Embryonic facial prominence (tissue), 1 donor: ENCODE results near the gene FNDC3B.

Experiments
- DNase-seq: peaks from one replicate; pipeline ENCODE4 v3.0.0-alpha.2; 2016; ENCODE audit errors: extremely low spot score

The FNDC3B gene

DNA sequence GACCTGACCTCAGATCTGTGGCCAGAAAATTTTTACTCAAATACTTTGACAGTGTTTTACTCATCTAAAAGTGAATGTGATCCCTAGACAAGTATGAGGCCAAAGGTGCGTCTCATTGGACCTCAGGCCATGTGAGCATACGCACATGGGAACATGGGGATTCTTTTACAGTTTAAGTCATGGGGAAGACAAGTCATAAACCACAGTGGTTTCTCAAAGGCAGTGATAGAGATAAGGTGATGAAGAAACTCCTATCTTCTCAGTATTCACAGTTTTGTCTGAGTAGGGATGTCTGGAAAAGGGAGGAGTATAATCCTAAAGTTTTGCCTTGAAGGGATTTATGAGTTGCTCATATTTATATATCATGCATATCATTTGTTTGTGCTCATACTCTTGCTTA lies 173.8 kb downstream of the FNDC3B start:
- DNase-seq = no peak

DNA sequence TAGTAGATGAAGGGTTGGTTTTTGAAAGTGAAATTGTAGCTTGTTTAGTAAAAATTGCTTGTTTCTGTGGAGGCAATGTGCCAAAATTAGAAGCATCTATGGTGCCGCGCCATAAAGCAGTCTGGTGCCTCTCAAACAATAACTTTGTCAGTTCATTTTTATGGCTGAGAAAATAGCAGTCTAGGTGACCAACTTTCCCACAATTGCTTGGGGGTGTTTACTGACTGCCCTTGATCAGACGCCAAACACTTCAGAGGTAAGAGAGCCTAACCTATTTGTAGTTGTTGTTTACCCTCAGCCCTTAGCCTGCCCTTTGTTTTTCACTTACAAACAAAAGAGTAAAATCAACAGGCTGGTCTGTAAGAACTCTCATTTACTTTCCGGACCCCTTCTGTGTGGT lies 174.5 kb downstream of the FNDC3B start:
- no peak for DNase-seq

DNA sequence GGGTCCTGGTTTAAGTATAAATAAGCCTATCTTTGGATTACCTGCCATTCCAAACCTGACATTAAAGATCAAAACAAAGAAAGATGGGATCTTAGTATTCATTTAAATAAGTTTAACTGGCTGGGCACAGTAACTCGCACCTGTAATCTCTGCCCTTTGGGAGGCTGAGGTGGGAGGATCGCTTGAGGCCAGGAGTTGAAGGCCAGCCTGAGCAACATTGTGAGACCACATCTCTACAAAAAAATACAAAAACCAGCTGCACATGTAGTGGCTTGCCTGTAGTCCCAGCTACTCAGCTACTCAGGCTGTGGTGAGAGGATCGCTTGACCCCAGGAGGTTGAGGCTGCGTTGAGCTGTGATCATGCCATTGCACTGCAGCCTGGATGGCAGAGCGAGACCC lies 176.9 kb downstream of the FNDC3B start:
- no peak for DNase-seq

DNA sequence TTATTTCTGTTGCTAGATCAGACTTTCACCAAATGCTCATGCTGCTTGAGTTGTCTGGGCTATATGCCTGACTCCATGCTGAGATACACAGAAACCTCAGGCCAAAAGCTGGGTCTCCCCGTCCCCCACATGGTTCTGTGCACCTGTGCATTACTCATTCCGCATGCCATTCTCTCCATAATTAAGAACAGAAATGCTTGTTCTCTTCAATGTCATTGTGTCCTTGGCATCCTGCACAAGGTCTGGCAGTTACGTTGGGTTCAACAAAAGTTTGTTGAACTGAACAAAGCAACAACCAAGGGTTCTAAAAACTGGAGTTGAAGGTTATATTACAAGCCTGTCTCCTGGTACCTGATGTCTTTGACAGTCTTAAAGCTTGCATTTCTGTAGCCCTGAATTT lies 177.5 kb downstream of the FNDC3B start:
- DNase-seq = no peak

DNA sequence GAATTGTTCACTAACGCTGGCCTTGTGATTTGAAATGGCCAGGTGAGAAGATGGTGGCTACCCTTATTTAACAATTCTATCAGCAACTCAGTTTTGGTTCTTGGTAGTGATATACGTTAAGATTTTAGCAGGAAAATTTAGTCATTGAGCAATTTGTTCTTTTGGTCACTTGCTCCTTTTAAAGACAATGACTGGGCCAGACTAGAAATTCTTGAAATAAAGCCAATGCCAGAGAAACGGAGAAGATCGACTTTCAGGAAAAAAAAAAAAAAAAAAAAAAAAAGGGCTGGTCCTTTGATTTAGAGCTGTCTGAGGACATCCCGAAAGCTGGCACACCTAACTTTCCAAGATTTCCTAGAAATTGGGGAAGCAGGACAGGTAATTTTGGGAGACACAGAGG lies 178.5 kb downstream of the FNDC3B start:
- no peak for DNase-seq

DNA sequence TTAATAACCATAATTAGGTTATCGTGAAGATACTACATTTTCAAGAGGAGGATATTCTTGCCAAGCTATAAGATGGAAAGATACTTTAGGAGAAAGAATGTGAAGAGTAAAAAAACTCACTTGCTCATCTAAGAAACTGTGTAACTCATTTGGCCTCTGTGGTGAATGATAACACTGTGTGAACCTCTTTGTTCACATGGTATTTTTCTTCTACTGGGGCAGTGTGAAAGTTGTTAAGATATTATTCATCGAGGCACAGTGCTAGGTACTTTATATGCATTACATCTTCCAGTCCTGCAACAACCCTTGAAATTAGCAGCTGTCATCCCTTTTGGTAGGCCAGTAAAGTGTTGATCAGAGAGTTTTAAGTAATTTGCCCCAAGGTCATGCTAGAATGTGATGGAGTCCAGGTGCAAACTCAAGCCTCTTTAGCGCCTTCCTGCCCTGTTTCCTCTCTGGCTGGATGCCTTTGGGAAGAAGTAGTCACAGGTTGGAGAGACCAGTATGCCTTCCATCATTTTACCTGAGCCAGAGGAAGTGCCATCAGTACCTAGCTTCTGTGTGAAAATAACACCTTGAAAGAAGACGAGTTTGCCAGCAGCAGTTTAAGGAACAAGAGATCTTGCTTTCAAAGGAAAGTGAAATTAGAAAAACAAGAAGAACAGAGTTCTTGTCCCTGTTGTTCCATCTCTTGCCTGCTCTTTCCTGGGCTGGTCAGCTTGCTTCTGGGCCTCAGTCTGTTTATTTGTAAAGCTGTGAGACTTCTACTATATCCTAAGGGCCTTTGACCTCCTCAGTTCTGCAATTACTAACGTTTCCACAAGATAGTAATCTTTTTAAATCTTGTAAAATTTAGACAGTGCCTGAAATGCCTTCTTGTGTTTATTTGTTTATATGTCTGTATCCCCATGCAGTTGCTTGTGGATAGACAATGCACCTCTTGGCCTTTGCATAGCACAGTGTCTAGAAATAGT lies 179.3 kb downstream of the FNDC3B start:
- no peak for DNase-seq

DNA sequence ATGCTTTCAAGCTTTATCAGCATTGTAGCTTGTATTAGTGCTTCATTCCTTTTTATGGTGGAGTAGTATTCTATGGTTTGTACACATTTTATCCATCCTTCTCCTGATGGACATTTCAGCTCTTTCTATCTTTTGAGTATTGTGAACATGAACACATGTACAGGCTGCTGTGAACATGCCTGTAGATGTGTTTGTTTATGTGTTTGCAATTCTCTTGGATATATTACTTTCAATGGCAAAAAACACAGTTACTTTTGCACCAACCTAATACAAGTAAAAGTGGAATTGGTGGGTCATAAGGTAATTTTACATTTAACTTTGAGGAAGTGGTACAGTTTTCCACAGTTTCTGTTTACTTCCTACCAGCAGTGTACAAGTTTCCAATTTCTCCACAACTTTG lies 180.4 kb downstream of the FNDC3B start:
- no peak for DNase-seq

DNA sequence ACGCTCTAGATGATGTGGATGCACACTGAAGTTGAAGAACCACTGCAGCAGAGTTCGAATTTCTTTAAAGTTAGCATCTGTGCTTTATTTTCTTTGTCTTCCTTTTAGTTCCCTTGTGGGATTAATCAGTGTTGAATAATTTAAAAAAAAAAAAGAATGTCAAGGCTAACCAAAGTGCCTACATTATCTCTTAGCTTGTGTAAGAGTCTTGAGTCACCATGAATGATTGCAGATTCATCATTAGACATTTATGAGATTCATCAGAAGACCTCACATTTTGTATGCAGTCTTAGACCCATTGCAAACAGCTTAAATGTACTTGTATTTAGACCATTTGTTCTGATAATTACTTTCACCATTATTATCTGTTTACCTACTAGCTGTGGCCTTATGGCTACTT lies 182.2 kb downstream of the FNDC3B start:
- DNase-seq = no peak

DNA sequence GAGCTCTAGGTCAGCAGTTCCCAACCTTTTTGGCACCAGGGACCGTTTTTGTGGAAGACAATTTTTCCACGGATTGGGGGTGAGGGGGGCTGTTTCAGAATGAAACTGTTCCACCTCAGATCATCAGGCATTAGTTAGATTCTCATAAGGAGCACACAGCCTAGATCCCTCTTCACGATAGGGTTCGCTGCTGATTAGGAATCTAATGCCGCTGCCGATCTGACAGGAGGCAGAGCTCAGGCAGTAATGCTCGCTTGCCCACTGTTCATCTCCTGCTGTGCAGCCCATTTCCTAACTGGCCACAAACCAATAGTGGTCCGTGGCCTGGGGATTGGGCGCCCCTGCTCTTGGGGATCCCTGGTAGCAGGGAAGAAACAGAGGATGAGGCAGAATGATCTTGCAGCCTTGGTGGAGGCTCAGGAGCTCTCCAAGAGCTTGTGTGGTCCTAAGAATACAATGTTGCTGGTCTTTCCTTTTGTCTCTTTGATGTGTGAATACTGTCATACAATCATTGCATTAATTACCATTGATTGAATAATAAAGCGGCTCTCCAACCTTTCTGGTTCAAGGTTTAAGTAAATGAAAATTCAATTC lies 183.2 kb downstream of the FNDC3B start:
- no peak for DNase-seq

DNA sequence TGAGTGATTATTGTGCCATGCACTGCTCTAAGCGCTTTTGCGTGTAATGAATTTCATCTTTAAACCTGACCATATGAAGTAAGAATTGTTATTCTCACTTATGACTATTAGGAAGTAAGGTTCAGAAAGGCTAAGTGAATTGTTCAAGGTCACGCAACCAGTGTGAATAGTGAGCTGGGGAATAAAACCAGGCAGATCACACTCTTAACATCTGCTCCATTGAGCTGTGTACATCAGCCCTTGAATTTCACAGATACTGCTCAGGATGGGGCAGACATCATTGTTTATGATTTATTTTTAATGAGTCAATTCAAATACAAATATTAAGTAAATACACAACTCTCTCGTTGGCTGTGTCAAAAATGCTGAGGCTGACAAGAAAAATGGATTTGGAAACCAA lies 184.5 kb downstream of the FNDC3B start:
- DNase-seq = no peak

DNA sequence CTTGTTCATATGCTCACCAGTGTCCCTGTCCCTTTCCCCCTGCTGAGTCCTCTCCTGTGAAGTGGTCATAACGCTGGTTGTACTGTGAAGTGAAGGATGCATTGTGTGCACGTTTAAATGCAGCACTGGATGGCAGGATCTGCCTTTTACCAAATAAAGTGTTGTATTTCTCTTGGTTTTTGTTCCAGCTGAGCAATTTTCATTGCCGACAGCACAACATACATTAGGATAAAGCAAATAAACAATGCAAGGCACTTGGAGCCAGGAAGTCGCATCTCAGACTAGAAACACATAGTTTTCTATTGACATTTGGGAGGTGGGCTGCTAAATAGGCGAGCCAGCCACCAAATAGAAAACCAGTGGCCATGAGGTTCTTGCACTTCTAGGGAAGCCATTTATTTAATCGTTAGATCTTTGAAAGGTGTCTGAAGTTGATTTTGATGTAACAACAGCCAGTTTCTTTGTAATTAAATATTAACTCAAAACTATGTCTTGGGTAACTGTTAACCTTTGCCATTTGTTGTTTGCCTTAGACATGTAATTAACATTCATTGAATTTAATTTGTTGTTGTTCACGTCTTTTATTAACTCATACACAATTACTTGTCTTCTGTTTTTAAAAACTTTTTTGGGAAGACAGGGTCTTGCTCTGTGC lies 185.3 kb downstream of the FNDC3B start:
- DNase-seq = no peak

DNA sequence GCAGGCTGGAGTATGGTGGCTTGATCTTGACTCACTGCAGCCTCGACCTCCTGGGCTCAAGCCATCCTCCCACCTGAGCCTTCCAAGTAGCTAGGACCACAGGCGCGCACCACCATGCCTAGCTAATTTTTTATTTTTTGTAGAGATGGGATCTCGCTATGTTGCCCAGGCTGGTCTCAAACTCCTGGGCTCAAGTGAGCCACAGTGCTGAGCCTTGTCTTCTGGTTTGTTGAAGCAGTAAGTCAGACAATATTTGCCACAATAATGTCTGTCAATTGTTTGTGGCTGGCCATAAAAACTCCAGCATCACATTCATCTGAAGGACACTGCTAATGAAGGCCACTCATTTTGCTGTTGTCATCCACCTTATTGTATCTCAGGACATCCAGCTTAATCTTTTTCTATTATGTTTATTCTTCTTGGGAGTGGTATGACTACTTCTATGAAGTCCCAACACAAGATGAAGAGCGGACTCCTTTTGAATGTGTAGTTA lies 185.9 kb downstream of the FNDC3B start:
- DNase-seq = no peak

DNA sequence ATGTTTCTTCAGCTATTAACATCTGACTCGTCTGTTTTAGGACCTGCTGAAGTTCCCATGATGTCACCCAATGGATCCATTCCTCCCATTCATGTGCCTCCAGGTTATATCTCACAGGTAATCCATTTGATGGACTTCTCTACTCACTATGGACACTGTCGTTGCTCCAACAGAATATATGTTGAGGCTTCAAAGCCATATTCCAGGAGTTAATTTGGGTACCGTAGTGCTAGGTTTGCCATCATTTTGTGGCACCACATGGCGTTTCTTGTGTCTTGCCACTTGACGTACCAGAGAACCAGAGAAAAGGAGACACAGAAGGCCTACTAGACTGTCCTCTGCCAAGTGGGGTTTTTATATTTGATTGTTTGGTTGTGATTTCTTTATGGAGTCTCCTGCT lies 187.5 kb downstream of the FNDC3B start:
- no peak for DNase-seq

DNA sequence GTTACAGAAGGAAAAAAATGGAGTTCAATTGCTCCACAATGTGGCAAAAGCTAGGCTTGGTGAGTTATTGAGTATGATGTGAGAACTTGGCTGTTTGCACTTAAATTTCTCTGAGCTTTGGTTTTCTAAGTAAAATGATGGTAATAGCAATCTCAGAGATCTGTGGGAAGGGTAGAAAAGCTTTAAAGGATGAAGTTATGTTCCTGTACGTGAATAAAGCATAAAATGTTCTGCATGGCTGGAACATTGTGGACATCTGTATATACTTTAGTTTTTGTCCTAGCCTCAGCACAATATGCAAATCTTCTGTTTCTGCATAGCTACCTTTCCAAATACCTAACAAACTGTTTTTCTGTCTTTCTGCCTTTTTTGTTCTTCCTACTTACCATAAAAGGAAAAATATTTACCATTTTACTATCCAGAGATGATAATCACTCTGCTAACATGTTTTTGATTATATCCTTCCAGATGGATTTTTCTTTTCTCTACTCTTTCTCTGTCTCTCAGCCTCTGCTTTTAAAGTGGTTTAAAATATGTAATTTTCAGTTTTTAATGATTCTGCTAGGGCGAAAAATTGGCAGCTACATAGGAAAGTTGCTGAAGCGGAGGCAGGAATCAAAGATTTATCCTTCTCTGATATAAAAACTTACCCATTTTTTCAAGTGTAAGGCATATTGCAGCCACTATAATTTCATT lies 188.1 kb downstream of the FNDC3B start:
- peak; percentile 53 for DNase-seq

DNA sequence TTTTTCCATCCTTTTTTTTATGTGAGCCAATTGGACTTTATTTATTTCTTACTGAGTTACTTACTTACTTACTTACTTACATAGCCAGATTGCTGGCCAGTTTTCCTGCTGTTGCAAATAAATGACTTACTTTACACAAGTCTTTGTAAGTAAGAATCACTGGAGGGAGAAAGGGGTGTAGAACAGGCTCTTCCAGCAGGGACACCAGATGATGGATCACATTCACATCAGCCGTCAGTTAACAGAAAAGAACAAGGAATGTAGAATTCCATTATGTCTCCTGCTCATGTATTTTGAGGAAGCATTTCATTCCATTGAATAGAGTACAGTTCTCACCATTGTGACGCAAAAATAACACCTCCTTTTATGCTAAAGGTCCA lies 188.6 kb downstream of the FNDC3B start:
- no peak for DNase-seq

DNA sequence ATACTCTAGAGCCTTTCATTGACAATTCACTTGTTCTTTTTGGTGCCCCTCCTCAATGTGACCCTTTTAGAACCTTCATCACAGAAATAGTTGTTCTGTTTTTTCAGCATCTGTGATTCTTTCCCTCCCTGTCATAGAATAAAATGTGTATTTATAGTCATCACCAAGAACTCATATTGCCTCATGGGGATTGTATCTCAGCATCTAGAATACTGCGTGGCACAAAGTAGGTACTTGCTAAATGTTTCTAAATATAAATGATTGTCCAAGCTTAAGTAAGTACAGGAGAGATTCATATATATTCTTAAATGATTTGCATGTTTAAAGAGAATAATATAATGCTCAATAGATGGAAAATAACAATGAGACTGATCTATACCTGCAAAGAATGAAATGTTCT lies 190.1 kb downstream of the FNDC3B start:
- DNase-seq = no peak

DNA sequence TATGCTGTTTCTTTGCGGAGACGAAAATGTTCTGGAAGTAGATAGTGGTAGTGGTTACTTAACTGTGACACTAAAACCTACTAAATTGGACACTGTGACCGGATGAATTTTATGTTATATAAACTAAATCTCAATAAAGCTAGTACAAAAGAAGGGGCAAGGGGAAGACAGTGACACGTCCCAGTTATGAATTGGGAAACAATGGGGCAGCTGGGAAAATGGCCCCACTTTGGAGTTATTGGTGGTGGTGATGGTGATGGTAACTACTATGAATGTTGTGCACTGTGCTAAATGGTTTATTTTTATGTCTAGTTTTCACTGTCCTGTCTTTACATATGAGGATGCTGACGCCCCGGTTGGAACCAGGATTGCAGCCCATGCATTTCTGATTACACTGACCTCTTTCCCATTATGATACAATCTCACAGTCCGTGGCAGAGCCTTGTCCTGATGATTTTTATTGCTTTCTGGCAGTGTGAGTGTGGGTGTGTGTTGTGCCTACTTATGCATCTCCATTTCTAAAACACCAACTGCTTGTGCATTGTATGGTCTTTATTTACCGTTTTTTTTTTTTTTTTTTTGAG lies 192.0 kb downstream of the FNDC3B start:
- no peak for DNase-seq

DNA sequence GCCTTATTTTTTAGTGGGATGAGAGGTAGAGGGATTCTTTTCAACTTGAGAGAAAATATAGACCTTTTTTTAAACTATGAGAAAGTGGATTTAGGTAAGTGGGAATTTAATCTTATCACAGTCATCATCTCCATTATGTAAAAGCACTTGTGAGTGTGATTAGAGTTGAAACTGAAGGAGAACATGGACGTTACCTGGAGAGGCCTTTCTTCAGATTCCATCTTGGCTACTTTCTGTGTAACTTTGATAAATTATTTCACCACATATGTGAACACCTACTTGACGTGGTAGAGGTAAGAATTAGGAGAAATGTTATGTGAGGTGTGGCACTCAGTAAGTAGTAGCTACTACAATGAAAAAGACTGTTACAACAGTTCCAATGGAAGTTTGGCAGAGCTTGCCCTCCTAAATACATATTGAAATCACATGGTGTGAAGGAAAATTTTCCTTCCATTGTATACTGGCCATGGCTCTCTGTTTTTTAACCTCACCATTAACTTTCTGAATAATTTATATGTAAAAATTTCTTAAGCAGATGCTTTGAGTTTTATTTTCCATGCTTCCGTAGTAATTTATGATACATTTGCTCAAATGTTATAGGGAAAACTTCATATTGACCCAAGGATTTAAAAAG lies 193.3 kb downstream of the FNDC3B start:
- DNase-seq = no peak

DNA sequence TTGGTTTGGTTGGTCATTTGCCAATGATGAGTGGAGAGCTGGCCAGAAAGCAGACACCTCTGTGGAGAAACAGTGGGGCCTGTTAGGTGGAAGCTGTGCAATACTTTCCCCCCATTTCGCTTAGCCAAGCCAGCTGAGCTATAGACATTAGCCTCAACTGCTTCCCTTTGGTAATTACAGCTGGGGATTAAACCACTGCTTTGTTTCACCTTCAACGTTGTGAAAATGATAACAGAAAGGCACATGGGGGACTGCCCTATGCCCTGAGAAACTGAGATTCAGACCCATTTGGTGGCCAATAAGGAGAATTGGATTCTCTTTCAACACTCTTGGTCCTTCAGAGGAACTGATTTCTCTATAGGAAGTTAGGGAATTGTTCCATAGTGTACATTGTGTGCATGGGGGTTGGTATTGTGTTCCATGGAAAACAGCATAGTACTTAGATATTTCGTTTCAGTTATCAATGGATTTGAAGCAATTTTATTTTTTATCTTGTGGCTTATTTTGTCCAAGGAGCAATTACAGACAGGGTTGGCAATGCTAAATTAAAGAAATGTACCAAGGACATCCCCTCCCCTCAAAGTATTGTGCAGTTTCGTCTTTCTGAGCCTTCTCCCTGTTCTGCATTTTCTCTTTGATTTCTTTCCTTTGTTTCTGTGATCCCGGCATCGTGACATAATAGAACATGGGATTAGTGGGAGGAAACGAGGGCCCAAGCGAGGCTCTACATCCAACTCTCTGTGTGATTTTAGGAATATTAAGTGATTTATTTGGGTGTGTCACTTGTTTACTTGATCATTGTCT lies 194.3 kb downstream of the FNDC3B start:
- no peak for DNase-seq

DNA sequence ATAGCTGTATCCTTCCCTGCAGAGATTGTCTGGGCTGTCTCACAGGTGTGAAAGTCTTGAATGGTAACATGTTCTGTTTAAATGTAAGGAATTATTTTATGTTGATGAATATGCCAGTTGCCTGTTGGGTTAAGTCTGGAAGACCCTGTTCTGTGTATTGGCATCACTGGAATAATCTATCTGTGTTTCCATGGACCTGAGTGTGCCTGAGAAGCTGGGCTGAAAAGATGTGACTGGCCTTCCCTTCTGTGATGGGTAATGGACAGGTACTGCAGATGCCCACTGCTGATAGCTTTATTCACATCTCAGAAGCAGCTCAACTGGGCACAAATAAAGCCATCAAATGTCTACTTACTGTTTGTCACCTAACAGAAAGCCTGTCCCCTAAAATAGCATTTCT lies 196.3 kb downstream of the FNDC3B start:
- DNase-seq = no peak
